VCaP (cell line): Measurements from ENCODE around the gene LYSMD4.

ENCODE experiments used
- H3K27ac ChIP-seq: fragments of 450-650 bp; 2 replicates; pipeline ENCODE4 v1.5.1; 2017
- TF ChIP-seq, protein P1 (sequence below): fragments of 450-650 bp; conservative IDR thresholded peaks from 2 replicates; pipeline ENCODE4 v1.5.1; 2017; ENCODE audit warnings: mild to moderate bottlenecking, moderate library complexity

Gene LYSMD4

DNA sequence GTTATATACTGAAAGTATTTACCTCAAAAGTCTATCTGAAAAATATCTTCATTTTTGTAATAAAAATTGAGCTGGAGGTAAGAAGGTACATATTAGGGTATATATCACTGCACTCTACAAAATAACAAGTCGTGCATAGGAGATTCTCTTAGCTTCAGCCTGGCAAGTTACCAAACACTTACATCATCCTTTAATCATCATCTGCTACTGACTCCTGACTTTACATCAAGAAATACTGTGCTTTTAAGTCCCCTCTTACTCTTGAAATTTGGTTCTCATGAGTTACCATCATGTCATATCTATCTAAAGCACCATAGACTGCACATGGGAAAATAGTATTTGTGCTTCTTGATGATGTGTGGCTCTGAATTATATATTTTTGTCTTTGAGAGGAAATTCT lies 50.8 kb downstream of the LYSMD4 start:
- H3K27ac ChIP-seq: no peak overlapping the region
- TF ChIP-seq, protein P1, sequence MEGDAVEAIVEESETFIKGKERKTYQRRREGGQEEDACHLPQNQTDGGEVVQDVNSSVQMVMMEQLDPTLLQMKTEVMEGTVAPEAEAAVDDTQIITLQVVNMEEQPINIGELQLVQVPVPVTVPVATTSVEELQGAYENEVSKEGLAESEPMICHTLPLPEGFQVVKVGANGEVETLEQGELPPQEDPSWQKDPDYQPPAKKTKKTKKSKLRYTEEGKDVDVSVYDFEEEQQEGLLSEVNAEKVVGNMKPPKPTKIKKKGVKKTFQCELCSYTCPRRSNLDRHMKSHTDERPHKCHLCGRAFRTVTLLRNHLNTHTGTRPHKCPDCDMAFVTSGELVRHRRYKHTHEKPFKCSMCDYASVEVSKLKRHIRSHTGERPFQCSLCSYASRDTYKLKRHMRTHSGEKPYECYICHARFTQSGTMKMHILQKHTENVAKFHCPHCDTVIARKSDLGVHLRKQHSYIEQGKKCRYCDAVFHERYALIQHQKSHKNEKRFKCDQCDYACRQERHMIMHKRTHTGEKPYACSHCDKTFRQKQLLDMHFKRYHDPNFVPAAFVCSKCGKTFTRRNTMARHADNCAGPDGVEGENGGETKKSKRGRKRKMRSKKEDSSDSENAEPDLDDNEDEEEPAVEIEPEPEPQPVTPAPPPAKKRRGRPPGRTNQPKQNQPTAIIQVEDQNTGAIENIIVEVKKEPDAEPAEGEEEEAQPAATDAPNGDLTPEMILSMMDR: no peak

DNA sequence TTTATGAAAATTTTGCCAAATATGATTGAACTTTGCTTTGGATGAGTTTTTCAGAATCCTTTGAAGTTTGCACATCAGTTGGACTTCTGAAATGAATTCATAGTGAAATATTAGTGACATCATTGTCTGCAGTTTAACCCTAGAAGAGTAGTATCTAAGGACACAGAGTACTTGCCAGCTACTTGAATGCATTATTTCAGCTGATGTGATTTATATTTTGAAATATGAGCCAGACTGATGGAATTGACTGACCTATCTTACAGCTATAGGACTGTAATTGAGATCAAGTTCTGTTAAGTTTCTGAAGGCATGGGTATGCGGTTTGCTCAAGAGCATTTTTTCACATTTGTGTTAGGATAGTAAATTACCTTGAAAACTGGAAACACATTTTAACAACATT lies 51.2 kb downstream of the LYSMD4 start:
- H3K27ac ChIP-seq: no peak overlapping the region
- TF ChIP-seq, protein P1: no peak

DNA sequence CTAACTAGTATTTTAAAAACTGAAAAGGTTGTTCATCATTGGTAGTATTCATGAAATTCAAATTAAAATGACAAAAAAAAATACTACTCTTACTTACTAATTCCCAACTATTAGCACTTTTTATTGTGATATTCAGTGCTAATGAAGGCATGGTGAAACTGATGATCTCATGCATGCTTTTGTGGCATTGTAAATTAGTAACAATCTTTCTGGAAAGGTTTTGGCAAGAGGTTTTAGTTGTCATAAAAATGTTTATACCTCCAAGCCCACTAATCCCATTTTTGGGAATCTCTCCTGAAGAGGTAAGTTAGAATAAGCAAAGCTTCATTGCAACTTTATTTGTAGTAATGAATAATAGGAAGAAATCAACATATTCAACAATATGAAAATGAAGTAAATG lies 53.0 kb downstream of the LYSMD4 start:
- TF ChIP-seq, protein P1: no peak

DNA sequence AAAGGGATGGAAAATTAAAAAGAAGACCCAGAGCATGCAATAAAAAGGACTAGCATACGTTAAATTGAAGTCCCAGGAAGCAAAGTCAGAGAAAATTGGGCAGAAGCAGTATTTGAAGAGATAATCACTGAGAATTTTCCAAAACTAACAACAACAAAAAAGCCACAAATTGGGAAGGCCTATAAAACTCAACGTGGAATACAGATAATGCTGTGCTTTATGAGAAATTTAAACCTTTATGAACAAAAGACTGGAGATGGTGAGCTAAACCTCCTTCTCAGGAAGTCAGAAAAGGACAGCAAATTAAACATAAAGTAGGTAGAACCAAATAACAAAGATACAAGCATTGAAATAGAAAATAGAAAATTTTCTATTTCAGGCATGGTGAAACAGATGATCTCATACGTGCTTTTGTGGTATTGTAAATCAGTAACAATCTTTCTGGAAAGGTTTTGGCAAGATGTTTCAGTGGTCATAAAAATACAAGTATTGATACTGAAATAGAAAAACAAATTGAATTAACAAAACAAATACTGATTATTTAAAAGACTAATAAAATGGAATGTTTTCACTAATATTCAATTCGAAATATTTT lies 55.6 kb downstream of the LYSMD4 start:
- H3K27ac ChIP-seq: no peak overlapping the region
- TF ChIP-seq, protein P1: no peak

More for the DNA sequence above, 53.0 kb downstream of the LYSMD4 start:
- no peak overlapping the region for H3K27ac ChIP-seq
